Esophagus muscularis mucosa (tissue), 3 donors: ENCODE measurements around the gene DHX35.

Source experiments
- EP300 ChIP-seq: sonication (generic); formaldehyde crosslinking; IDR thresholded peaks from one replicate; pipeline ENCODE4 v1.6.1; 2017; ENCODE audit warnings: antibody characterized with exemption
- TF ChIP-seq, protein P1 (sequence below), 3 experiments: fragments of 200-600 bp in 2 of 3; fragments of 450-650 bp in 1 of 3; sonication (generic) in 2 of 3; IDR thresholded peaks; one replicate each; pipeline ENCODE4 v1.5.1; 2017 to 2019; ENCODE audit warnings: antibody characterized with exemption in 3 of 3, mild to moderate bottlenecking in 2 of 3, moderate library complexity in 1 of 3

- TF ChIP-seq, protein P1, sequence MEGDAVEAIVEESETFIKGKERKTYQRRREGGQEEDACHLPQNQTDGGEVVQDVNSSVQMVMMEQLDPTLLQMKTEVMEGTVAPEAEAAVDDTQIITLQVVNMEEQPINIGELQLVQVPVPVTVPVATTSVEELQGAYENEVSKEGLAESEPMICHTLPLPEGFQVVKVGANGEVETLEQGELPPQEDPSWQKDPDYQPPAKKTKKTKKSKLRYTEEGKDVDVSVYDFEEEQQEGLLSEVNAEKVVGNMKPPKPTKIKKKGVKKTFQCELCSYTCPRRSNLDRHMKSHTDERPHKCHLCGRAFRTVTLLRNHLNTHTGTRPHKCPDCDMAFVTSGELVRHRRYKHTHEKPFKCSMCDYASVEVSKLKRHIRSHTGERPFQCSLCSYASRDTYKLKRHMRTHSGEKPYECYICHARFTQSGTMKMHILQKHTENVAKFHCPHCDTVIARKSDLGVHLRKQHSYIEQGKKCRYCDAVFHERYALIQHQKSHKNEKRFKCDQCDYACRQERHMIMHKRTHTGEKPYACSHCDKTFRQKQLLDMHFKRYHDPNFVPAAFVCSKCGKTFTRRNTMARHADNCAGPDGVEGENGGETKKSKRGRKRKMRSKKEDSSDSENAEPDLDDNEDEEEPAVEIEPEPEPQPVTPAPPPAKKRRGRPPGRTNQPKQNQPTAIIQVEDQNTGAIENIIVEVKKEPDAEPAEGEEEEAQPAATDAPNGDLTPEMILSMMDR (IDR thresholded peaks at IDR 0.05), result peak in 2 of 3 experiments; percentile 29 to 42
- TF ChIP-seq EP300, result no peak
Observed at GRCh38 chr20:38986663-38987062, 24.5 kb downstream of the DHX35 start.
